GM23338 (cell line): ENCODE measurements around the gene TLE1. TPM values are rescaled to one million over a fixed set of nuclear protein-coding genes. Genes with fewer than 3 reads are reported as not detected.
A peak's percentile ranks its signal among the peaks of the same experiment; 100 is the strongest.

ENCODE experiments used
- ATAC-seq: fragments of 200-7000 bp; cut with Tn5 transposase; 3 replicates; pipeline ENCODE4 v1.9.1; 2020
- DNase-seq: peaks from one replicate; pipeline ENCODE4 v3.0.0-alpha.2; 2015; ENCODE audit warnings: low spot score
- H2AFZ ChIP-seq: fragments of 200-600 bp; sonication (generic); 2 replicates; pipeline ENCODE4 v1.8.0; 2016; ENCODE audit warnings: antibody characterized with exemption, mild to moderate bottlenecking, moderate library complexity
- H3F3A ChIP-seq: fragments of 200-600 bp; sonication (generic); replicated peaks from 2 replicates; pipeline ENCODE4 v1.8.0; 2017; ENCODE audit warnings: antibody characterized with exemption, mixed run types, low read depth
- H3K27ac ChIP-seq: fragments of 200-600 bp; sonication (generic); 2 replicates; pipeline ENCODE4 v1.6.1; 2016; ENCODE audit warnings: low read depth
- H3K27me3 ChIP-seq: fragments of 200-600 bp; sonication (generic); 2 replicates; pipeline ENCODE4 v1.8.0; 2016; ENCODE audit warnings: mild to moderate bottlenecking, mixed run types, moderate library complexity; ENCODE audit not compliant: insufficient read depth
- H3K36me3 ChIP-seq: fragments of 200-600 bp; sonication (generic); 2 replicates; pipeline ENCODE4 v1.8.0; 2016; ENCODE audit warnings: mild to moderate bottlenecking; ENCODE audit not compliant: insufficient read depth
- H3K4me1 ChIP-seq: fragments of 200-600 bp; sonication (generic); 2 replicates; pipeline ENCODE4 v1.8.0; 2016; ENCODE audit warnings: mild to moderate bottlenecking, moderate library complexity; ENCODE audit not compliant: insufficient read depth
- H3K4me2 ChIP-seq: fragments of 200-600 bp; sonication (generic); 2 replicates; pipeline ENCODE4 v1.7.1; 2017; ENCODE audit warnings: mixed run types
- H3K4me3 ChIP-seq: fragments of 200-600 bp; sonication (generic); 2 replicates; pipeline ENCODE4 v1.6.1; 2016; ENCODE audit warnings: mixed run types
- H3K79me2 ChIP-seq: fragments of 200-600 bp; sonication (generic); replicated peaks from 2 replicates; pipeline ENCODE4 v1.8.0; 2017; ENCODE audit warnings: mild to moderate bottlenecking; ENCODE audit not compliant: insufficient read depth
- H3K9me2 ChIP-seq: fragments of 200-600 bp; sonication (generic); 2 replicates; pipeline ENCODE4 v1.8.0; 2017; ENCODE audit not compliant: insufficient read depth
- H4K20me1 ChIP-seq: fragments of 200-600 bp; sonication (generic); replicated peaks from 2 replicates; pipeline ENCODE4 v1.8.0; 2017; ENCODE audit warnings: mild to moderate bottlenecking; ENCODE audit not compliant: insufficient read depth
- H3K27ac Mint-ChIP-seq: 2 replicates; pipeline ENCODE4 v1.8.0; 2020; ENCODE audit warnings: inconsistent platforms, mild to moderate bottlenecking, moderate library complexity, mixed read lengths
- H3K27me3 Mint-ChIP-seq: 3 replicates; pipeline ENCODE4 v1.8.0; 2022; ENCODE audit warnings: low read depth, mild to moderate bottlenecking, moderate library complexity, mixed read lengths, inconsistent platforms; ENCODE audit not compliant: insufficient read depth, poor library complexity
- H3K36me3 Mint-ChIP-seq: 3 replicates; pipeline ENCODE4 v1.8.0; 2021; ENCODE audit warnings: low read depth, mild to moderate bottlenecking, inconsistent platforms, moderate library complexity, mixed read lengths
- H3K4me1 Mint-ChIP-seq: 3 replicates; pipeline ENCODE4 v1.8.0; 2020; ENCODE audit warnings: mild to moderate bottlenecking, inconsistent platforms, mixed read lengths
- H3K4me3 Mint-ChIP-seq: 3 replicates; pipeline ENCODE4 v1.8.0; 2021; ENCODE audit warnings: moderate library complexity, mild to moderate bottlenecking, inconsistent platforms, mixed read lengths
- H3K9me3 Mint-ChIP-seq: 3 replicates; pipeline ENCODE4 v1.8.0; 2020; ENCODE audit warnings: moderate library complexity, mild to moderate bottlenecking, inconsistent platforms, mixed read lengths
- CREB1 ChIP-seq: fragments of 250-450 bp; sonication (Bioruptor Pico); IDR thresholded peaks from 2 replicates; pipeline ENCODE4 v1.5.0; 2020; ENCODE audit warnings: low read depth, mild to moderate bottlenecking, moderate library complexity
- CTCF ChIP-seq, 2 experiments: fragments of 200-600 bp in 1 of 2; sonication (generic) in 1 of 2; conservative IDR thresholded peaks; 2 replicates each; pipeline versions ENCODE4 v1.5.1 to v1.6.1; 2016 to 2017; ENCODE audit warnings: antibody characterized with exemption in 2 of 2, low read depth in 2 of 2, mild to moderate bottlenecking in 2 of 2, moderate library complexity in 1 of 2
- ETS1 ChIP-seq: IDR thresholded peaks from 2 replicates; pipeline ENCODE4 v1.6.1; 2016; ENCODE audit warnings: antibody characterized with exemption
- NANOG ChIP-seq: IDR thresholded peaks from 2 replicates; pipeline ENCODE4 v1.6.1; 2016; ENCODE audit warnings: antibody characterized with exemption, borderline replicate concordance
- POLR2AphosphoS5 ChIP-seq: IDR thresholded peaks from 2 replicates; pipeline ENCODE4 v1.6.1; 2016; ENCODE audit warnings: antibody characterized with exemption, low read depth
- STAT1 ChIP-seq: IDR thresholded peaks from one replicate; pipeline ENCODE4 v1.6.1; 2016; ENCODE audit warnings: antibody characterized with exemption; ENCODE audit not compliant: unreplicated experiment
- ZNF331 ChIP-seq: fragments of 250-450 bp; sonication (Bioruptor Pico); IDR thresholded peaks from 2 replicates; pipeline ENCODE4 v1.5.0; 2020; ENCODE audit warnings: low read depth, mild to moderate bottlenecking, moderate library complexity
- polyA plus RNA-seq: library from polyadenylated mRNA; unstranded; fragments of >200 nt; fragmentation: Nextera tagmentation; extraction: Ambion mirVana; gene quantifications from 2 replicates; pipeline ENCODE4 v1.2.1, GENCODE V29; 2016
- total RNA-seq: library from RNA; depleted of rRNA; stranded (reverse); fragments of >200 nt; shearing (Covaris generic); gene quantifications from 2 replicates; pipeline ENCODE4 v1.2.3, GENCODE V29; 2014
- TF ChIP-seq, protein P1 (sequence below): fragments of 250-450 bp; sonication (Bioruptor Pico); IDR thresholded peaks from 2 replicates; pipeline ENCODE4 v1.5.0; 2020; ENCODE audit warnings: mild to moderate bottlenecking, moderate library complexity
- TF ChIP-seq, protein P2 (sequence below): IDR thresholded peaks from one replicate; pipeline ENCODE4 v1.6.1; 2018; ENCODE audit warnings: antibody characterized with exemption; ENCODE audit not compliant: unreplicated experiment

TLE1 gene
- total and polyA plus RNA-seq, 2 experiments from 2014 or later: 58.1 to 132 TPM

DNA sequence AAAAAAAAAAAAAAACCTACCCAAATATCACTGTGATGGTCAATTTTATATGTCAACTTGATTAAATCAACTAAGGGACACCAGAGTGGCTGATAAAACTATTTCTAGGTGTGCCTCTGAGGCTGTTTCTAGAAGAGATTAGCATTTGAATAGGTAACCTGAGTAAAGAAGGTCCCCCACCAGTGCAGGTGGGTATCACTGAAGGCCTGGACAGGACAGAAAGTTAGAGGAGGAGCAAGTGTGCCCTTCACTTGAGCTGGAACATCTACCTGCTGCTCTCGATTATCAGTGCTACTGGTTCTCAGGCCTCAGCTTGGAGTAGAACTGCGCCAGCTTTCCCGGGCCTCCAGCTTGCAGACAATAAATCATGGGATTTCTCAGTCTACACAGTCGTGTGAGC is 88.7 kb downstream of the TLE1 start:
- H3K36me3 Mint-ChIP-seq: peaks cover 75% of the 10 kb centered on the region
- peak; percentile 32 for ATAC-seq
- peaks cover 68% of the 10 kb centered on the region for H3K4me1 Mint-ChIP-seq
- H3K36me3 ChIP-seq: peaks cover 7% of the 10 kb centered on the region; the same call in 1 of the 2 replicates
- no peaks in the 10 kb centered on the region for H3K9me3 Mint-ChIP-seq
- peaks cover 60% of the 10 kb centered on the region for H3K79me2 ChIP-seq
- H3K27me3 Mint-ChIP-seq: peaks cover 6% of the 10 kb centered on the region
- peaks cover 11% of the 10 kb centered on the region for H4K20me1 ChIP-seq
- 0 out of 2 replicates have a peak overlapping the region, but pooled peaks have one; percentile 4 for H3K27ac Mint-ChIP-seq
- DNase-seq: peak; percentile 60
- H3F3A ChIP-seq: no peaks in the 10 kb centered on the region
- no peaks in the 10 kb centered on the region for H3K9me2 ChIP-seq
- peaks cover 68% of the 10 kb centered on the region for H3K4me1 ChIP-seq
- H3K4me2 ChIP-seq: peak overlapping the region; percentile 68
- H3K27me3 ChIP-seq: no peaks in the 10 kb centered on the region
- peak overlapping the region; percentile 27; the same call in 1 of the 2 replicates for H3K4me3 ChIP-seq
- 0 out of 2 replicates have a peak overlapping the region, but pooled peaks have one; percentile 61 for H3K27ac ChIP-seq
- no peak overlapping the region for H2AFZ ChIP-seq
- H3K4me3 Mint-ChIP-seq: no peak overlapping the region
- TF ChIP-seq NANOG: no peak
- TF ChIP-seq, protein P1, sequence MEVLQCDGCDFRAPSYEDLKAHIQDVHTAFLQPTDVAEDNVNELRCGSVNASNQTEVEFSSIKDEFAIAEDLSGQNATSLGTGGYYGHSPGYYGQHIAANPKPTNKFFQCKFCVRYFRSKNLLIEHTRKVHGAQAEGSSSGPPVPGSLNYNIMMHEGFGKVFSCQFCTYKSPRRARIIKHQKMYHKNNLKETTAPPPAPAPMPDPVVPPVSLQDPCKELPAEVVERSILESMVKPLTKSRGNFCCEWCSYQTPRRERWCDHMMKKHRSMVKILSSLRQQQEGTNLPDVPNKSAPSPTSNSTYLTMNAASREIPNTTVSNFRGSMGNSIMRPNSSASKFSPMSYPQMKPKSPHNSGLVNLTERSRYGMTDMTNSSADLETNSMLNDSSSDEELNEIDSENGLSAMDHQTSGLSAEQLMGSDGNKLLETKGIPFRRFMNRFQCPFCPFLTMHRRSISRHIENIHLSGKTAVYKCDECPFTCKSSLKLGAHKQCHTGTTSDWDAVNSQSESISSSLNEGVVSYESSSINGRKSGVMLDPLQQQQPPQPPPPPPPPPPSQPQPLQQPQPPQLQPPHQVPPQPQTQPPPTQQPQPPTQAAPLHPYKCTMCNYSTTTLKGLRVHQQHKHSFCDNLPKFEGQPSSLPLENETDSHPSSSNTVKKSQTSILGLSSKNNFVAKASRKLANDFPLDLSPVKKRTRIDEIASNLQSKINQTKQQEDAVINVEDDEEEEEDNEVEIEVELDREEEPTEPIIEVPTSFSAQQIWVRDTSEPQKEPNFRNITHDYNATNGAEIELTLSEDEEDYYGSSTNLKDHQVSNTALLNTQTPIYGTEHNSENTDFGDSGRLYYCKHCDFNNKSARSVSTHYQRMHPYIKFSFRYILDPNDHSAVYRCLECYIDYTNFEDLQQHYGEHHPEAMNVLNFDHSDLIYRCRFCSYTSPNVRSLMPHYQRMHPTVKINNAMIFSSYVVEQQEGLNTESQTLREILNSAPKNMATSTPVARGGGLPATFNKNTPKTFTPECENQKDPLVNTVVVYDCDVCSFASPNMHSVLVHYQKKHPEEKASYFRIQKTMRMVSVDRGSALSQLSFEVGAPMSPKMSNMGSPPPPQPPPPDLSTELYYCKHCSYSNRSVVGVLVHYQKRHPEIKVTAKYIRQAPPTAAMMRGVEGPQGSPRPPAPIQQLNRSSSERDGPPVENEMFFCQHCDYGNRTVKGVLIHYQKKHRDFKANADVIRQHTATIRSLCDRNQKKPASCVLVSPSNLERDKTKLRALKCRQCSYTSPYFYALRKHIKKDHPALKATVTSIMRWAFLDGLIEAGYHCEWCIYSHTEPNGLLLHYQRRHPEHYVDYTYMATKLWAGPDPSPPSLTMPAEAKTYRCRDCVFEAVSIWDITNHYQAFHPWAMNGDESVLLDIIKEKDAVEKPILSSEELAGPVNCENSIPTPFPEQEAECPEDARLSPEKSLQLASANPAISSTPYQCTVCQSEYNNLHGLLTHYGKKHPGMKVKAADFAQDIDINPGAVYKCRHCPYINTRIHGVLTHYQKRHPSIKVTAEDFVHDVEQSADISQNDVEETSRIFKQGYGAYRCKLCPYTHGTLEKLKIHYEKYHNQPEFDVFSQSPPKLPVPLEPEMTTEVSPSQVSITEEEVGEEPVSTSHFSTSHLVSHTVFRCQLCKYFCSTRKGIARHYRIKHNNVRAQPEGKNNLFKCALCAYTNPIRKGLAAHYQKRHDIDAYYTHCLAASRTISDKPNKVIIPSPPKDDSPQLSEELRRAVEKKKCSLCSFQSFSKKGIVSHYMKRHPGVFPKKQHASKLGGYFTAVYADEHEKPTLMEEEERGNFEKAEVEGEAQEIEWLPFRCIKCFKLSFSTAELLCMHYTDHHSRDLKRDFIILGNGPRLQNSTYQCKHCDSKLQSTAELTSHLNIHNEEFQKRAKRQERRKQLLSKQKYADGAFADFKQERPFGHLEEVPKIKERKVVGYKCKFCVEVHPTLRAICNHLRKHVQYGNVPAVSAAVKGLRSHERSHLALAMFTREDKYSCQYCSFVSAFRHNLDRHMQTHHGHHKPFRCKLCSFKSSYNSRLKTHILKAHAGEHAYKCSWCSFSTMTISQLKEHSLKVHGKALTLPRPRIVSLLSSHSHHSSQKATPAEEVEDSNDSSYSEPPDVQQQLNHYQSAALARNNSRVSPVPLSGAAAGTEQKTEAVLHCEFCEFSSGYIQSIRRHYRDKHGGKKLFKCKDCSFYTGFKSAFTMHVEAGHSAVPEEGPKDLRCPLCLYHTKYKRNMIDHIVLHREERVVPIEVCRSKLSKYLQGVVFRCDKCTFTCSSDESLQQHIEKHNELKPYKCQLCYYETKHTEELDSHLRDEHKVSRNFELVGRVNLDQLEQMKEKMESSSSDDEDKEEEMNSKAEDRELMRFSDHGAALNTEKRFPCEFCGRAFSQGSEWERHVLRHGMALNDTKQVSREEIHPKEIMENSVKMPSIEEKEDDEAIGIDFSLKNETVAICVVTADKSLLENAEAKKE (CRISPR knock-in tag): peak; percentile 75; the same call in 1 of the 2 replicates

GRCh38 chr9:81599837-81600236 is 89.5 kb downstream of the TLE1 start:
- Histone ChIP-seq H4K20me1 (peaks cover 11% of the 10 kb centered on the region), H3K4me1 (peaks cover 74% of the 10 kb centered on the region), H3K4me3 (no peak overlapping the region), H3K27ac (no peak overlapping the region), H2AFZ (no peak overlapping the region), H3K79me2 (peaks cover 60% of the 10 kb centered on the region), H3K36me3 (peaks cover 14% of the 10 kb centered on the region), H3F3A (no peaks in the 10 kb centered on the region), H3K27me3 (no peaks in the 10 kb centered on the region), H3K4me2 (peak overlapping the region; percentile 23; the same call in 1 of the 2 replicates), H3K9me2 (no peaks in the 10 kb centered on the region)
- TF ChIP-seq CREB1 (CRISPR knock-in tag) (no peak), STAT1 (no peak), POLR2AphosphoS5 (no peak), ETS1 (no peak), CTCF (conservative IDR thresholded peaks at IDR 0.05; ENCODE audit: low read depth in 2 of 2) (no peak), NANOG (no peak), ZNF331 (no peak)
- TF ChIP-seq, protein P2, sequence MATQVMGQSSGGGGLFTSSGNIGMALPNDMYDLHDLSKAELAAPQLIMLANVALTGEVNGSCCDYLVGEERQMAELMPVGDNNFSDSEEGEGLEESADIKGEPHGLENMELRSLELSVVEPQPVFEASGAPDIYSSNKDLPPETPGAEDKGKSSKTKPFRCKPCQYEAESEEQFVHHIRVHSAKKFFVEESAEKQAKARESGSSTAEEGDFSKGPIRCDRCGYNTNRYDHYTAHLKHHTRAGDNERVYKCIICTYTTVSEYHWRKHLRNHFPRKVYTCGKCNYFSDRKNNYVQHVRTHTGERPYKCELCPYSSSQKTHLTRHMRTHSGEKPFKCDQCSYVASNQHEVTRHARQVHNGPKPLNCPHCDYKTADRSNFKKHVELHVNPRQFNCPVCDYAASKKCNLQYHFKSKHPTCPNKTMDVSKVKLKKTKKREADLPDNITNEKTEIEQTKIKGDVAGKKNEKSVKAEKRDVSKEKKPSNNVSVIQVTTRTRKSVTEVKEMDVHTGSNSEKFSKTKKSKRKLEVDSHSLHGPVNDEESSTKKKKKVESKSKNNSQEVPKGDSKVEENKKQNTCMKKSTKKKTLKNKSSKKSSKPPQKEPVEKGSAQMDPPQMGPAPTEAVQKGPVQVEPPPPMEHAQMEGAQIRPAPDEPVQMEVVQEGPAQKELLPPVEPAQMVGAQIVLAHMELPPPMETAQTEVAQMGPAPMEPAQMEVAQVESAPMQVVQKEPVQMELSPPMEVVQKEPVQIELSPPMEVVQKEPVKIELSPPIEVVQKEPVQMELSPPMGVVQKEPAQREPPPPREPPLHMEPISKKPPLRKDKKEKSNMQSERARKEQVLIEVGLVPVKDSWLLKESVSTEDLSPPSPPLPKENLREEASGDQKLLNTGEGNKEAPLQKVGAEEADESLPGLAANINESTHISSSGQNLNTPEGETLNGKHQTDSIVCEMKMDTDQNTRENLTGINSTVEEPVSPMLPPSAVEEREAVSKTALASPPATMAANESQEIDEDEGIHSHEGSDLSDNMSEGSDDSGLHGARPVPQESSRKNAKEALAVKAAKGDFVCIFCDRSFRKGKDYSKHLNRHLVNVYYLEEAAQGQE: no peak
- no peak for ATAC-seq
- H3K27ac Mint-ChIP-seq: peak overlapping the region; percentile 68; the same call in 1 of the 2 replicates
- peaks cover 74% of the 10 kb centered on the region for H3K36me3 Mint-ChIP-seq
- no peak for DNase-seq
- peaks cover 5% of the 10 kb centered on the region for H3K27me3 Mint-ChIP-seq
- no peaks in the 10 kb centered on the region for H3K9me3 Mint-ChIP-seq
- H3K4me3 Mint-ChIP-seq: 0 out of 3 replicates have a peak overlapping the region, but pooled peaks have one; percentile 13
- peaks cover 73% of the 10 kb centered on the region for H3K4me1 Mint-ChIP-seq
